ENCODE data around the gene ANKRA2. TPM values are rescaled to one million over a fixed set of nuclear protein-coding genes. Genes with fewer than 3 reads are reported as not detected.
A peak's percentile ranks its signal among the peaks of the same experiment; 100 is the strongest.

ANKRA2 gene
- total and polyA plus RNA-seq, 3 experiments from 2014 or later = 16.4 to 22.3 (median 17.2) TPM

- H3K4me1 Mint-ChIP-seq = peaks cover 52 to 74% (median 65%) of the 10 kb centered on the region in 3 donors
- ChIA-PET POLR2A (no interaction called here), CTCF (interaction anchor here (1.9 kb wide), 1 partner anchor 25 kb away, joined by 5 read pairs; no protein-coding TSS in a partner anchor)
- Histone ChIP-seq H3K27ac (ENCODE audit: low read depth, low read length) (peak overlapping the region; percentile 97), H3K4me3 (ENCODE audit: low read length) (peak overlapping the region; percentile 76), H3K27me3 (ENCODE audit: insufficient read depth, low read length, poor library complexity, severe bottlenecking) (no peaks in the 10 kb centered on the region), H3K9me3 (ENCODE audit: low read length) (no peaks in the 10 kb centered on the region), H3K4me1 (ENCODE audit: insufficient read depth, low read length) (peaks cover 24% of the 10 kb centered on the region), H3K36me3 (ENCODE audit: insufficient read depth, low read length) (peaks cover 6% of the 10 kb centered on the region)
- DNase-seq = no peak
- peaks cover 4 to 53% (median 10%) of the 10 kb centered on the region in 3 donors for H3K36me3 Mint-ChIP-seq
- H3K9me3 Mint-ChIP-seq = no peaks in the 10 kb centered on the region
- peaks cover 0 to 4% of the 10 kb centered on the region in 2 donors for H3K27me3 Mint-ChIP-seq
- H3K27ac Mint-ChIP-seq = peak overlapping the region; percentile 98 to 100 (median 100)
- peak overlapping the region; percentile 98 to 100 (median 99) for H3K4me3 Mint-ChIP-seq
Measured at GRCh38 chr5:73565969-73566547, 619 bp upstream of the ANKRA2 start.

- POLR2A ChIA-PET = interaction anchor here (0.7 to 2.0 kb wide), 5 partner anchors 9 to 88 kb away, joined by 3 to 13 read pairs (median 7); partner anchors contain the start of gene BTF3
- DNase-seq = peak in 1 of 5 donors; percentile 19
- Histone ChIP-seq H3K36me3 (ENCODE audit: insufficient read depth, low read length) (peaks cover 8% of the 10 kb centered on the region), H3K4me1 (ENCODE audit: insufficient read depth, low read length) (peaks cover 24% of the 10 kb centered on the region), H3K9me3 (ENCODE audit: low read length) (no peaks in the 10 kb centered on the region), H3K27ac (ENCODE audit: low read depth, low read length) (peak overlapping the region; percentile 97), H3K4me3 (ENCODE audit: low read length) (peak overlapping the region; percentile 76), H3K27me3 (ENCODE audit: insufficient read depth, low read length, poor library complexity, severe bottlenecking) (no peaks in the 10 kb centered on the region)
- Mint-ChIP-seq H3K4me1 (peaks cover 54 to 69% (median 69%) of the 10 kb centered on the region in 3 donors), H3K36me3 (peaks cover 3 to 51% (median 11%) of the 10 kb centered on the region in 3 donors), H3K4me3 (peak overlapping the region; percentile 98 to 100 (median 99)), H3K27ac (peak overlapping the region; percentile 98 to 100 (median 100)), H3K27me3 (peaks cover 0 to 4% of the 10 kb centered on the region in 2 donors), H3K9me3 (no peaks in the 10 kb centered on the region)
- CTCF ChIA-PET = interaction anchor here (0.9 to 1.9 kb wide), 5 partner anchors 8 to 609 kb away, joined by 3 to 5 read pairs (median 3); partner anchors contain the start of gene FCHO2
Measured at GRCh38 chr5:73564675-73565074, 764 bp downstream of the ANKRA2 start.

GRCh38 chr5:73564018-73564417, 1.4 kb downstream of the ANKRA2 start:
- Histone ChIP-seq H3K27me3 (ENCODE audit: insufficient read depth, low read length, poor library complexity, severe bottlenecking) (no peaks in the 10 kb centered on the region), H3K4me1 (ENCODE audit: insufficient read depth, low read length) (peaks cover 24% of the 10 kb centered on the region), H3K4me3 (ENCODE audit: low read length) (peak overlapping the region; percentile 76), H3K9me3 (ENCODE audit: low read length) (no peaks in the 10 kb centered on the region), H3K27ac (ENCODE audit: low read depth, low read length) (no peak overlapping the region), H3K36me3 (ENCODE audit: insufficient read depth, low read length) (peaks cover 8% of the 10 kb centered on the region)
- Mint-ChIP-seq H3K4me3 (peak overlapping the region; percentile 98 to 100 (median 99)), H3K4me1 (peaks cover 52 to 69% (median 69%) of the 10 kb centered on the region in 3 donors), H3K36me3 (peaks cover 3 to 50% (median 9%) of the 10 kb centered on the region in 3 donors), H3K9me3 (no peaks in the 10 kb centered on the region), H3K27me3 (peaks cover 0 to 4% of the 10 kb centered on the region in 2 donors), H3K27ac (peak overlapping the region; percentile 50 to 100 (median 100))
- no peak for DNase-seq
- POLR2A ChIA-PET = interaction anchor here (0.7 to 2.0 kb wide), 5 partner anchors 8 to 87 kb away, joined by 3 to 13 read pairs (median 7); partner anchors contain the start of gene BTF3
- CTCF ChIA-PET = interaction anchor here (1.0 to 1.9 kb wide), 3 partner anchors 9 to 608 kb away, joined by 3 to 5 read pairs (median 3); partner anchors contain the start of gene FCHO2

- H3K4me1 Mint-ChIP-seq = peaks cover 19 to 30% (median 26%) of the 10 kb centered on the region in 3 donors
- CTCF ChIA-PET = interaction anchor here (0.9 kb wide), 1 partner anchor 21 kb away, joined by 3 read pairs; no protein-coding TSS in a partner anchor
Measured at GRCh38 chr5:73558950-73559349, 6.5 kb downstream of the ANKRA2 start.

GRCh38 chr5:73552642-73553041, 12.8 kb downstream of the ANKRA2 start:
- ChIA-PET CTCF (no interaction called here), POLR2A (no interaction called here)
- H3K36me3 Mint-ChIP-seq = peaks cover 0 to 53% (median 21%) of the 10 kb centered on the region in 3 donors
- no peak overlapping the region for H3K27ac Mint-ChIP-seq
- Histone ChIP-seq H3K27me3 (ENCODE audit: insufficient read depth, low read length, poor library complexity, severe bottlenecking) (no peaks in the 10 kb centered on the region), H3K4me3 (ENCODE audit: low read length) (no peak overlapping the region), H3K36me3 (ENCODE audit: insufficient read depth, low read length) (peaks cover 25% of the 10 kb centered on the region), H3K9me3 (ENCODE audit: low read length) (no peaks in the 10 kb centered on the region), H3K4me1 (ENCODE audit: insufficient read depth, low read length) (no peaks in the 10 kb centered on the region), H3K27ac (ENCODE audit: low read depth, low read length) (no peak overlapping the region)
- no peaks in the 10 kb centered on the region for H3K27me3 Mint-ChIP-seq
- H3K4me3 Mint-ChIP-seq = no peak overlapping the region
- H3K9me3 Mint-ChIP-seq = no peaks in the 10 kb centered on the region
- H3K4me1 Mint-ChIP-seq = no peaks in the 10 kb centered on the region
- DNase-seq = no peak

More at GRCh38 chr5:73558950-73559349, 6.5 kb downstream of the ANKRA2 start:
- Histone ChIP-seq H3K4me3 (ENCODE audit: low read length) (no peak overlapping the region), H3K36me3 (ENCODE audit: insufficient read depth, low read length) (peaks cover 22% of the 10 kb centered on the region), H3K9me3 (ENCODE audit: low read length) (no peaks in the 10 kb centered on the region), H3K27me3 (ENCODE audit: insufficient read depth, low read length, poor library complexity, severe bottlenecking) (no peaks in the 10 kb centered on the region), H3K27ac (ENCODE audit: low read depth, low read length) (no peak overlapping the region), H3K4me1 (ENCODE audit: insufficient read depth, low read length) (peaks cover 5% of the 10 kb centered on the region)
- POLR2A ChIA-PET = no interaction called here
- no peak for DNase-seq
- Mint-ChIP-seq H3K27me3 (no peaks in the 10 kb centered on the region), H3K27ac (no peak overlapping the region), H3K36me3 (peaks cover 3 to 67% (median 20%) of the 10 kb centered on the region in 3 donors), H3K9me3 (no peaks in the 10 kb centered on the region), H3K4me3 (peak overlapping the region in 1 of 7 donors; percentile 30)

- CTCF ChIA-PET = interaction anchor here (1.9 kb wide), 1 partner anchor 13 kb away, joined by 4 read pairs; no protein-coding TSS in a partner anchor
- Histone ChIP-seq H3K4me1 (ENCODE audit: insufficient read depth, low read length) (no peaks in the 10 kb centered on the region), H3K4me3 (ENCODE audit: low read length) (no peak overlapping the region), H3K9me3 (ENCODE audit: low read length) (no peaks in the 10 kb centered on the region), H3K27me3 (ENCODE audit: insufficient read depth, low read length, poor library complexity, severe bottlenecking) (no peaks in the 10 kb centered on the region), H3K27ac (ENCODE audit: low read depth, low read length) (no peak overlapping the region), H3K36me3 (ENCODE audit: insufficient read depth, low read length) (peaks cover 16% of the 10 kb centered on the region)
- Mint-ChIP-seq H3K36me3 (peaks cover 0 to 31% (median 14%) of the 10 kb centered on the region in 3 donors), H3K27ac (no peak overlapping the region), H3K4me3 (no peak overlapping the region), H3K9me3 (no peaks in the 10 kb centered on the region), H3K27me3 (peaks cover 1 to 5% of the 10 kb centered on the region in 2 donors), H3K4me1 (no peaks in the 10 kb centered on the region)
- no peak for DNase-seq
- POLR2A ChIA-PET = no interaction called here
Measured at GRCh38 chr5:73550016-73550415, 15.4 kb downstream of the ANKRA2 start.

- H3K9me3 Mint-ChIP-seq = no peaks in the 10 kb centered on the region
- DNase-seq = no peak
- Histone ChIP-seq H3K4me1 (ENCODE audit: insufficient read depth, low read length) (no peaks in the 10 kb centered on the region), H3K27me3 (ENCODE audit: insufficient read depth, low read length, poor library complexity, severe bottlenecking) (peaks cover 4% of the 10 kb centered on the region), H3K4me3 (ENCODE audit: low read length) (no peak overlapping the region), H3K36me3 (ENCODE audit: insufficient read depth, low read length) (no peaks in the 10 kb centered on the region), H3K27ac (ENCODE audit: low read depth, low read length) (no peak overlapping the region), H3K9me3 (ENCODE audit: low read length) (no peaks in the 10 kb centered on the region)
- POLR2A ChIA-PET = no interaction called here
- H3K4me1 Mint-ChIP-seq = no peaks in the 10 kb centered on the region
- H3K4me3 Mint-ChIP-seq = no peak overlapping the region
- no peak overlapping the region for H3K27ac Mint-ChIP-seq
- H3K36me3 Mint-ChIP-seq = no peaks in the 10 kb centered on the region
- peaks cover 22 to 32% of the 10 kb centered on the region in 2 donors for H3K27me3 Mint-ChIP-seq
- CTCF ChIA-PET = no interaction called here
Measured at GRCh38 chr5:73545403-73545779, 20.0 kb downstream of the ANKRA2 start.

Measured in CD8-positive, alpha-beta memory T cell (primary cell).